ENCODE results near the gene NTM. TPM values are rescaled to one million over a fixed set of nuclear protein-coding genes. Genes with fewer than 3 reads are reported as not detected.

The NTM gene
- total and polyA plus RNA-seq, 2 experiments from 2014 or later: 1.1 to 1.7 TPM

GRCh38 chr11:132296946-132297610 is 926.7 kb downstream of the NTM start:
- H3K4me3 ChIP-seq: no peak overlapping the region
- no peaks in the 10 kb centered on the region for H3K9me3 ChIP-seq (ENCODE audit: low read depth)
- H3K4me1 ChIP-seq (ENCODE audit: low read depth): no peaks in the 10 kb centered on the region
- no peak for DNase-seq (ENCODE audit: low read depth in 1 of 2, low spot score in 1 of 2)
- no peaks in the 10 kb centered on the region for H3K27me3 ChIP-seq
- no peak overlapping the region for H3K27ac ChIP-seq
- no peaks in the 10 kb centered on the region for H3K36me3 ChIP-seq
- no peak for TF ChIP-seq CTCF (IDR thresholded peaks at IDR 0.05; ENCODE audit: low read depth, low read length)

- Histone ChIP-seq H3K4me1 (ENCODE audit: low read depth) (no peaks in the 10 kb centered on the region), H3K27ac (no peak overlapping the region), H3K27me3 (no peaks in the 10 kb centered on the region), H3K36me3 (no peaks in the 10 kb centered on the region), H3K9me3 (ENCODE audit: low read depth) (no peaks in the 10 kb centered on the region), H3K4me3 (no peak overlapping the region)
- DNase-seq (ENCODE audit: low read depth in 1 of 2, low spot score in 1 of 2): no peak
- no peak for TF ChIP-seq CTCF (IDR thresholded peaks at IDR 0.05; ENCODE audit: low read depth, low read length)
These were observed 927.9 kb downstream of the NTM start for GRCh38 chr11:132298357-132298756.

GRCh38 chr11:132300283-132300682 is 929.9 kb downstream of the NTM start:
- Histone ChIP-seq H3K4me1 (ENCODE audit: low read depth) (no peaks in the 10 kb centered on the region), H3K27ac (no peak overlapping the region), H3K36me3 (no peaks in the 10 kb centered on the region), H3K4me3 (no peak overlapping the region), H3K9me3 (ENCODE audit: low read depth) (no peaks in the 10 kb centered on the region), H3K27me3 (no peaks in the 10 kb centered on the region)
- peak; percentile 45 for TF ChIP-seq CTCF (IDR thresholded peaks at IDR 0.05; ENCODE audit: low read depth, low read length)
- peak; percentile 16 to 40 for DNase-seq (ENCODE audit: low read depth in 1 of 2, low spot score in 1 of 2)

- H3K9me3 ChIP-seq (ENCODE audit: low read depth): no peaks in the 10 kb centered on the region
- H3K27ac ChIP-seq: no peak overlapping the region
- no peak for DNase-seq (ENCODE audit: low read depth in 1 of 2, low spot score in 1 of 2)
- H3K27me3 ChIP-seq: no peaks in the 10 kb centered on the region
- no peak overlapping the region for H3K4me3 ChIP-seq
- no peak for TF ChIP-seq CTCF (IDR thresholded peaks at IDR 0.05; ENCODE audit: low read depth, low read length)
- no peaks in the 10 kb centered on the region for H3K4me1 ChIP-seq (ENCODE audit: low read depth)
- H3K36me3 ChIP-seq: no peaks in the 10 kb centered on the region
These were observed 931.0 kb downstream of the NTM start for GRCh38 chr11:132301465-132301864.

GRCh38 chr11:132301900-132302299 is 931.5 kb downstream of the NTM start:
- no peak for TF ChIP-seq CTCF (IDR thresholded peaks at IDR 0.05; ENCODE audit: low read depth, low read length)
- DNase-seq (ENCODE audit: low read depth in 1 of 2, low spot score in 1 of 2): no peak

More at GRCh38 chr11:132301900-132302299, 931.5 kb downstream of the NTM start:
- H3K4me3 ChIP-seq: no peak overlapping the region
- H3K27me3 ChIP-seq: no peaks in the 10 kb centered on the region
- no peak overlapping the region for H3K27ac ChIP-seq
- no peaks in the 10 kb centered on the region for H3K36me3 ChIP-seq
- H3K9me3 ChIP-seq (ENCODE audit: low read depth): no peaks in the 10 kb centered on the region
- H3K4me1 ChIP-seq (ENCODE audit: low read depth): no peaks in the 10 kb centered on the region
